GM23248 (cell line): Measurements from ENCODE around the gene TENT4A.

Experiments
- EZH2 ChIP-seq: fragments of 200-600 bp; sonication (generic); IDR thresholded peaks from 2 replicates; pipeline ENCODE4 v1.6.1; 2018; ENCODE audit warnings: antibody characterized with exemption, mild to moderate bottlenecking; ENCODE audit not compliant: insufficient read depth, poor library complexity, severe bottlenecking
- EZH2phosphoT487 ChIP-seq: fragments of 200-600 bp; sonication (generic); IDR thresholded peaks from 2 replicates; pipeline ENCODE4 v1.6.1; 2018; ENCODE audit warnings: antibody characterized with exemption, moderate library complexity, mild to moderate bottlenecking, low read depth; ENCODE audit not compliant: insufficient read depth

DNA sequence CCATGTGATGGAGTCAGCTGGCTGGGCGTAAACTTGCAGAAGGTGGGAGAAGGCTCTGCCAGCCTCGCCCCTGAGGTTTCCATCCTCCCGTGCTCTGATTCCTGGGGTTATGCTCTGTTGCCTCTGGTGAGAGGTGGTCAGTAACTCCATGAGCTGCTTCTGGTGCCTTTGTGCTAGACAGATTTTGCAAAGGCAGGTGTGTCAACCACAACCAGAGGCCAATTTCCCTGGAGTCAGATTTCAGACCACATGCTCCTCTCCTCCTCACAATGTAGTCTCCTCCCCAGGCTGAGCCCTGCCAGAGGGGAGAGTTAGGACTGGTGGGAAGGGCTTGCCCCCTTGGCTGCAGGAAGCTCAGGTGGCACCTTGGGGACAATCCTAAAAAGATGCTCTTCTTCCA is 38.8 kb upstream of the TENT4A start:
- TF ChIP-seq EZH2phosphoT487, result no peak
- no peak for TF ChIP-seq EZH2
